Measurements from ENCODE around the gene PSTPIP2. TPM values are rescaled to one million over a fixed set of nuclear protein-coding genes. Genes with fewer than 3 reads are reported as not detected.

The PSTPIP2 gene
- total and polyA plus RNA-seq, 2 of the 8 experiments (the other 6 are each of a cell fraction or from before 2014, with no cell fraction given) = 1.8 to 2.4 TPM

DNA sequence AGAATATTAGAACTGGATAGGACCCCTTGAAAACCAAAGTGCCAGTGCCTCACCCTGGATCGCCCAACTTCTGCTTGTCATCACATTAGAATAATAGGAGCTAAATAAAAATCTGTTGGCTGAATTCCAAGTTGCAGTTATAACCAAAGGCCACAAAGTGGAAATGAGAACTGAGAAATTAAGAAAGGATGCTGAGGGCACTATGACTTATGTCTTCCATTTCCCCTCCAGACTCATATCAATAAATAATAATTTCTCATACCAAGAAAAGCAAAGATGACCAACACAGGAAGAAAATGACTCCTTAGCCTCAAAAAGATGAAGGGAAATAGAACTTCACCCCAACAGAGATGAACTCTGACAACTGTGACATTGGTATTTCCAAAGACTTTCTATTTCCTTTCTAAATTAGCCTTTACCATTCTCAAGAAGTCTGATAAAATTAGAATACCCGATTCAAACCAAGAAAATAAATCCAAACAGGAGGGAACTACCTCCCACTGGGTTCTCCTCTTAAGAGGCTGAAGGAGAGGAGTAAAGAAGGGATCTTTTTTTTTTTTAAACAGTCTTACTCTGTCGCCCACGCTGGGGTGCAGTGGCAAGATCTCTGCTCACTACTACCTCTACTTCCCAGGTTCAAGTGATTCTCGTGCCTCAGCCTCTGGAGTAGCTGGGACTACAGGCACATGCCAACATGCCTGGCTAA, 58.4 kb downstream of the PSTPIP2 start (continued):
- TF ChIP-seq CEBPB (IDR thresholded peaks at IDR 0.05; ENCODE audit: low read depth, low read length) = no peak
- TF ChIP-seq SAP30 (IDR thresholded peaks at IDR 0.05; ENCODE audit: insufficient read depth, insufficient replicate concordance, low read length) = no peak
- TF ChIP-seq HDAC6 (IDR thresholded peaks at IDR 0.05; ENCODE audit: low read depth, low read length) = no peak
- no peak for TF ChIP-seq SIX5 (IDR thresholded peaks at IDR 0.05; ENCODE audit: low read depth, low read length)
- TF ChIP-seq CHD1 (IDR thresholded peaks at IDR 0.05; ENCODE audit: low read depth, low read length) = no peak
- TF ChIP-seq SIRT6 (IDR thresholded peaks at IDR 0.05; ENCODE audit: low read length) = no peak
